OCI-M2 (cell line): ENCODE measurements around the gene DISC1.
"Not testable (repeated sequence)": the region's sequence is repeated elsewhere in the genome, so short reads cannot be mapped to it uniquely, and the experiment has no call there.

Experiments
- DNase-seq: peaks from one replicate; lab custom pipeline; 2025; ENCODE audit not compliant: unreplicated experiment; lab: John Stamatoyannopoulos, UW

Gene DISC1

GRCh38 chr1:231666937-231667608, 40.5 kb downstream of the DISC1 start:
- no peak for DNase-seq

GRCh38 chr1:231667896-231668506, 41.4 kb downstream of the DISC1 start:
- no peak for DNase-seq

- no peak for DNase-seq
Observed at GRCh38 chr1:231668826-231669225, 42.2 kb downstream of the DISC1 start.

- not testable (repeated sequence) for DNase-seq
Observed at GRCh38 chr1:231669864-231670621, 43.5 kb downstream of the DISC1 start.

- DNase-seq = no peak
Observed at GRCh38 chr1:231670755-231671154, 44.2 kb downstream of the DISC1 start.

GRCh38 chr1:231674575-231674974, 48.0 kb downstream of the DISC1 start:
- no peak for DNase-seq

- DNase-seq = no peak
Observed at GRCh38 chr1:231676487-231676886, 49.9 kb downstream of the DISC1 start.

GRCh38 chr1:231677442-231677841, 50.9 kb downstream of the DISC1 start:
- DNase-seq = no peak

GRCh38 chr1:231678011-231678432, 51.4 kb downstream of the DISC1 start:
- no peak for DNase-seq

GRCh38 chr1:231679109-231679508, 52.5 kb downstream of the DISC1 start:
- no peak for DNase-seq

GRCh38 chr1:231681006-231681405, 54.4 kb downstream of the DISC1 start:
- DNase-seq = no peak

GRCh38 chr1:231682779-231683178, 56.2 kb downstream of the DISC1 start:
- DNase-seq = no peak

GRCh38 chr1:231683439-231684165, 57.0 kb downstream of the DISC1 start:
- no peak for DNase-seq

GRCh38 chr1:231684356-231685244, 58.0 kb downstream of the DISC1 start:
- no peak for DNase-seq

GRCh38 chr1:231686384-231686783, 59.8 kb downstream of the DISC1 start:
- no peak for DNase-seq

- DNase-seq = no peak
Observed at GRCh38 chr1:231688989-231689388, 62.4 kb downstream of the DISC1 start.

GRCh38 chr1:231690059-231690458, 63.5 kb downstream of the DISC1 start:
- DNase-seq = no peak

- DNase-seq = no peak
Observed at GRCh38 chr1:231691618-231692259, 65.1 kb downstream of the DISC1 start.

- no peak for DNase-seq
Observed at GRCh38 chr1:231693361-231694074, 66.9 kb downstream of the DISC1 start.
